GM20431 (cell line): ENCODE measurements around the gene ADARB2.

Experiments used
- in situ Hi-C: fragments of 300-500 bp; cut with MseI, MboI; formaldehyde crosslinking; loops from one replicate; pipeline ENCODE4 v1.15.0; 2020; ENCODE audit warnings: low sequenced_read_pairs; ENCODE audit not compliant: unreplicated experiment

The ADARB2 gene

GRCh38 chr10:1687623-1688150 lies 49.6 kb downstream of the ADARB2 start:
- in situ Hi-C loops, result no loop called here

DNA sequence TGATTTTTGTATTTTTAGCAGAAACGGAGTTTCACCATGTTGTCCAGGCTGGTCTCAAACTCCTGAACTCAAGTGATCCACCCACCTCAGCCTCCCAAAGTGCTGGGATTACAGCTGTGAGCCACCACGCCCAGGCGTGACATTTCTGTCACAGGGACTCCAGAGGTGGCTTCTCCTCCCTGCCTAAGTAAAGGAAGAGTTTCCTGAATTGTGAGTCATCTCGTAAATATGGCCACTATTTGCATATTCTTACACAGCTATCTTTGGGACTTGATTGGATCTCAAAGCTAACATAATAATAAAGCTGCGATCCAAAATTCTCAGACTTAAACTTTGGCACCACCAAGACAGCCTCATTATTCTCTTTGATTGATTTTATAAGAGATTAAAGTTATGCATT lies 50.1 kb downstream of the ADARB2 start:
- in situ Hi-C loops, result no loop called here

GRCh38 chr10:1686491-1686749 lies 50.9 kb downstream of the ADARB2 start:
- in situ Hi-C loops, result no loop called here

DNA sequence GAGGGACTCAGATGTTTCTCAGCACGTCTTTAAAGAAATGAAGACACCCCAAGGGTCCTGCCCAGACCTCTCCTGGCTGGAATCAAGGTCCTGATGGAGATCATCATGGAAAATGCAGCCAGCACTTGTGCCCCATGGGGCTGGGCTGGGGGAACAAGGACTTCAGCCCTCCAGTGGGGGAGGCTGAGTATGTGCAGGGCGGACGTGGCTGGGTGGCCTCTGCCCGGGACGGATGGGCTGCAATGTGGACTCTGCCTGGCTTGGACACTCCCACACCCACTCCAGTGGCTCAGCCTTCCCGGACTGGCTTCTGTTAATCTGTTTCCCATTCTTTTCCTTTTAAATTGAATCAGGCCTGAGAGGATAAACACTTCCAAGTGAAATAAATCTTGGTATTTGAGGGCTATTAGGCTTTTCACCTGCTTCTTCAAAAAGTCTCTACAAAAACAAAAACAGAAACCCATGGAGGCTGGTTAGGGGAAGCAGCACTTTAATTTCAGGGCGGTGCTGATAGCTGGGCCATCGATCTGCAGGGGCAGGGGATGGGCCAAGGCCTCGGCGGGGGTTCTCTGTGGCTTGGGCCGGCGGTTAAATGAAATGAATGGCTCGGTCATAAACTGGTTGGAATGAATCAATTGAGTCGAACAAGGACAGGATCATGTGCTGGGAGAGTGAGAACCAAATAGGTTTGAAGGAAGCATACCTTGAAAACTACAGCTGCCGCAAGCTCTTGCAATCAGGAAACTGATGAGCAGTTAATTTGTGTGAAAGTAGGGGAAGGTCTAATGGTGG lies 51.4 kb downstream of the ADARB2 start:
- in situ Hi-C loops, result no loop called here

DNA sequence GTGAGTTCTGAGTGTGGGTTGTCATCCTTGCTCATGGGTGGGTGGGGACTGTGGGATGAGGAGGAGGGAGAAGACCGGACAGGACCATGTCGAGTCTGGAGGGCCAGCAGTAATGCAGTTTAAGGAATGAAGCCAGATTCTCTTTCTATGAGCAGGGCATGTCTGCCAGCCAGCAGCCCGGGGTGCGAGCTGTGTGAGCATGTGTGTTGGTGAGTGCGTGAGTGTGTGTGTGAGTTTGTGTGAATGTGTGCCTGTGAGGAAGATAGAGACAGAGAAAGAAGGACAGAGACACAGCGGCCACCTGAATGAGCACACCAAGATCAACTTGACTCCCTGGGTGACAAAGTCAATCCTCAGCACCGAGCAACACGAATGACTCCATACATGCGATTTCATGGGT lies 52.3 kb downstream of the ADARB2 start:
- in situ Hi-C loops, result no loop called here

- in situ Hi-C loops, result no loop called here
Observed at GRCh38 chr10:1683649-1684048, 53.7 kb downstream of the ADARB2 start.

DNA sequence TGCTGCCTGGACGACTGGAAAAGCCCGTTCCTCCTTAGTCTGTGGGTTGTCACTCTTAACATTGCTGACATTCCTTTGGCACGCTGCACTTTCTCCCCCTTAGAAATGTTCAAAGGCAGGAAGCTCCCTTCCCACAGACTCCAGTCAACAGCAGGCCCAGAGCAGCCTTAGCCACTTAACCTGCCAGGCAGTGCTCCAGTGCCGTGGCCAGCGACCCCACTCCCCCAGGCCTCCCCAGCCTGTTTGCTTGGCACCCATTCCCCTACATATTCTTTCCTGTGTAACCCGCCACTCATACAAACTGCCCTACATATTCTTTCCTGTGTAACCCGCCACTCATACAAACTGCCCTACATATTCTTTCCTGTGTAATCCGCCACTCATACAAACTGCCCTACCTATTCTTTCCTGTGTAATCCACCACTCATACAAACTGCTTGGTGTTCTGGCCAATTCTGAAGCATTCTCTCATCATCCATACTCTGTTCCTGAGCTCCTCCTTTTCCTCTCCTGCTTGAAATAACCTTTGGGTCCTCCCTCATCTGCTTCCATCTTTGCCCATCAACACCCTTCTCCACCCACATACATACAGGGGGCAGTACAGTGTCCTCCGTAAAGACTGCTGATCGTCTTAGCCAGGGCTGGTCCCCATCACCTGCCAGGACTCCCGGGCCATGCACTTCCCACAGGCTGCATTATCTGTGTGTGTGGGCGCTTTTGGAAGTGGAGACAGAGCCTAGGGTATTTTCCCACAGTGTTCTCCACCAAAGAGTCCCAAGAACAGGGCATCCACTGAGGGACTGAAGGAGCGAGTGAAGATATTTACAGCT lies 57.3 kb downstream of the ADARB2 start:
- in situ Hi-C loops, result no loop called here

GRCh38 chr10:1678084-1678483 lies 59.2 kb downstream of the ADARB2 start:
- in situ Hi-C loops, result no loop called here

DNA sequence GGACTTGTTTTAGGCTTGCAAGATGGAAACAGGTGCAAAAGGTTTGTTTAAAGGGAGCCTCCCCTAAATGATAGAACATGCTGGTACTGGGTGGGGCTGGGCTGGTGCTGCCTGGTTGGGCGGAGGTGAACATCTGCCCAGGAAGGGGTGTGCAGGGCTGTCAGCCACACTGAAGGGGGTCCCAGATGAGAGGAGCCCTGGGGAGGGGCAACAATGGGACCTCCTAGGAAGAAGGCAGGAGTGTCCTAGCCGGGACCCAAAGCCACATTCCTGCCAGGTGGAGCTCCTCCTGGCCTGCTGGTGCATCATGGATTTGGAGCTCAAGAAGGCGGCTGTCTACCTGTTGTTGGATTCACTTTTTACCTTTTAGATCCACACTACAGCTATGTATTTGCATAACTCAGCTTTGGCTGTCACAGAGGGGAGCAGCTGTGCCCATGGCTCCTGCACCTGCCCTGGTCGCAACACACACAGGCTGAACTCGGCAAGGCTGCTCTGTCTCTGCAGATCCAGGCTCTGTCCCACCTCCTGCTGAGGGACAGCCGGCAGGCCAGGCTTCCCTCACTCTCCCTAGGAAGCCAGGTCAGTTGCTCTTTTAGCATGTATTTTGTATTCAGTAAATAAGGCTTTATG lies 59.9 kb downstream of the ADARB2 start:
- in situ Hi-C loops, result no loop called here

GRCh38 chr10:1674501-1674900 lies 62.8 kb downstream of the ADARB2 start:
- in situ Hi-C loops, result no loop called here

DNA sequence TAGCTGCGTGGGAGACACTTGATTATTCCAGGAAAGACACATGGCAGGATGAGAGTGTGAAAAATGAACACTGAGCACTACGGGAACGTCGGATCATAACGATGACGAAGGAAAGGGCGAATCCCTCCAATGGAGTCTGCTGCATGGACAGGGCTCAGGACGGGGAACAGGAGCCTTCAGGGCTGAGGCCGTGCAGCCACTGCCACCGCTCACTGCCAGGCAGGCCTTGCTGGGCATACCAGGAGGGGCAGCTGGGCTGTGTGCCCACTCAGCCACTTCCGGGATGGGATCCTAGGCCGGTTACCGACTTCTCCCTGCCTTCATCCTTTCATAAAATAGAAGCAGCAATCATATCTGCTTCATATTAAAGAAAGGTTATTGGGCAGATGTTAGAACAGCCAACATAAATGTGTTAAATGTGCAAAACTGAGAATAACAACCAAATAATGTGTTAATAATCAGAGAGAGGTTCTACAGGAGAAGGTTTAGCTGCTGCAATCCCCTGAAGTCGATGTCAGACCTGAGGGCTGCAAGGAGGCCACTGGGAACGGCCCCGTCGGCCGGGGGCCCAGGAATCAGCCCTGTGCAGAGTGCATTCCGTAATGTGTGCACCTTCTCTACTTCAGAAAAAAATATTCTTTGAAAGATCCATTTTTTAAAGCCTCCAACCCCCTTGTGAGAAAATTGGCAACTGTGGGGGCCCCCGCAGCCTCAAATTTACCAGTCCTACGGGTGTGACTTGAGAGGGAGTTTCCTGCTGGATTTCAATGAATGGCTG lies 63.6 kb downstream of the ADARB2 start:
- in situ Hi-C loops, result no loop called here

DNA sequence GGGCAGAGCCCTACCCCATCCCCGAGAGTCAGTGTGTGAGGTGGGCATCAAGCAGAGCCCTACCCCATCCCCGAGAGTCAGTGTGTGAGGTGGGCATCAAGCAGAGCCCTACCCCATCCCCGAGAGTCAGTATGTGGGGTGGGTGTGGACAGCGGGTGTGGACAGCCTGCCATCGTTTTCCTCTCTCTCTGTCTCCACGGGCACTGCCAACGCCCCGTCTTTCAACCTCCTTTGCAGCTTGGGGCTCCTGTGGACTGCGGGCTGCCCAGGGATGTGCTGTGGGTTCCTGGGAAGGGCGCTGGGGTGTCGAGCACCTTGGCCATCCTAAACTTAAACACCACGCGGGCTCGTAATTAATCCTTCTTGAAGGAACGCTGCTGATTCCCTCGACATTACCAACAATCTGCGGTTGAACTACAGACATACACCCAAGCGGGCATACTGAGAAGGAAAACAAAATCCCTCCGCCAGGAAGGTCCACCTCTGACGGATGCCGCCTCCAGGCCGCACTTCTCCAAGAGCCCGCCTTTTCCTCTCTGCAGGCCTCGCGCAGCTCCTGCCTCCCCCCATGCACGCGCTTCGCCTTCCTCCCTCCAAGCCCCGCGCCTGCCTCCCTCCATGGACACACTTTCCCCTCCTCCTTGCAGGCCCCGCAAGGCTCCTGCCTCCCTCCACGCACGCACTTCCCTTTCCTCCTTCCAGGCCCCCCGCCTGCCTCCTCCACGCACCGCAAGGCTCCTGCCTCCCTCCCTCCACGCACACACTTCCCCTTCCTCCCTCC lies 65.1 kb downstream of the ADARB2 start:
- in situ Hi-C loops, result no loop called here

GRCh38 chr10:1671366-1672000 lies 65.8 kb downstream of the ADARB2 start:
- in situ Hi-C loops, result no loop called here

GRCh38 chr10:1670541-1671365 lies 66.6 kb downstream of the ADARB2 start:
- in situ Hi-C loops, result no loop called here

- in situ Hi-C loops, result no loop called here
Observed at GRCh38 chr10:1669433-1669832, 67.9 kb downstream of the ADARB2 start.

DNA sequence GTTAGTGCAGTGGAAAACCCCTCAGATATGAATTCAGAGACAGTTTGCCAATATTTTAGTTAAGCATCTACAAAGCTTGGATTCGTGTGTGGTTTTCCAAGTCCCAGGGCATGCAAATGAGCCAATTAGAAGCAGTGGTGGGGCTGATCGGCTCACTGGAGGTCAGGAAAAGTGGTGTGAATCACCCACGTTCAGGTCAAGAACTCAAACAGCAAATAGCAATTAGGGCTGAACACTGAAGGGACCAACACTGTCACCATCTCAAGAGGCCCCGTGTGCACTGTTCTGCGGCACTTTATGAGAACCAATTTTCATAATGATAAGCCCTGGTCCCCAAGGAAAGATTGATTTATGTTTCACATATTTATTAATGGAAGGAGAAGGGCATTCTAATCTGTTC lies 68.9 kb downstream of the ADARB2 start:
- in situ Hi-C loops, result no loop called here

DNA sequence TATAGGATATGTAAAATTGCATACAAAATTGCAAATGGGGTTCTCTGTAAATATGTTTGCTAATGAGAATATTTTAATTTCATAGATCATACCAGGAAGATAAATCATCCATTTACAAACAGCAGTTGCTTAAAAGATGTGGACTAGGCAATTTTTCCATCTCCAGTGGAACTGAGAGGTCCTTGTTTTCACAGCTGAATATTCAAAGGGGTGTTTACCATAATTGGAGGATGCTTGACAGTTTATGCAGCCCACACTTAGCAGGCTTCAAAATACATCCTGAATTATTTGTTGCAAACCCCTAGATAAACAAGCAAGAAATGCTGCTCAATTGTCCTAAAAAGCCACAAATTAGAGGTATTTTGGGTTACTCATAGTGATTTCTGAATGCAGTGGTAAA lies 69.9 kb downstream of the ADARB2 start:
- in situ Hi-C loops, result no loop called here

GRCh38 chr10:1666147-1666546 lies 71.2 kb downstream of the ADARB2 start:
- in situ Hi-C loops, result no loop called here
